NCI-H446 treated with DMSO at 0.1 percent for 48 hours (cell line): ENCODE results near the gene ZNF296.

Experiments used
- DNase-seq: peaks from one replicate; lab custom pipeline; 2025; lab: John Stamatoyannopoulos, UW

The ZNF296 gene

DNA sequence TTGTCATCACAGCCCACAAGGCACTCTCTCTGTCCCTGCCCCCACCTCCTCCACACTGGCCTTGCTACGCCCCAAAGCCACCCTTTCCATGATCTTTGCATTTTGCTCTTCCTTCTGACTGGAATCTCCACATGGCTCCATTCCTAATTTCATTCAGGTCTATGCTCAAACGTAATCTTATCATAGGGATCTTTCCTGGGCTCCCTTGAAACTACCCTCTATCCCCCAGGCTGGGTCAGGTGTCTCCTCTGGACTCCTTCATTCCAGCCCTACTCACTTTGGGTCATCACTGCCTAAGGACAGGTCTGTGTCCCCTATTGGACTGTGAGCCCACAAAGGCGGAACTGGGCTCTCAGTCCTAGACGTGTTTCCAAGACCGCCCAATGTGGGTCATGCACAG lies 5.9 kb upstream of the ZNF296 start:
- DNase-seq: no peak

DNA sequence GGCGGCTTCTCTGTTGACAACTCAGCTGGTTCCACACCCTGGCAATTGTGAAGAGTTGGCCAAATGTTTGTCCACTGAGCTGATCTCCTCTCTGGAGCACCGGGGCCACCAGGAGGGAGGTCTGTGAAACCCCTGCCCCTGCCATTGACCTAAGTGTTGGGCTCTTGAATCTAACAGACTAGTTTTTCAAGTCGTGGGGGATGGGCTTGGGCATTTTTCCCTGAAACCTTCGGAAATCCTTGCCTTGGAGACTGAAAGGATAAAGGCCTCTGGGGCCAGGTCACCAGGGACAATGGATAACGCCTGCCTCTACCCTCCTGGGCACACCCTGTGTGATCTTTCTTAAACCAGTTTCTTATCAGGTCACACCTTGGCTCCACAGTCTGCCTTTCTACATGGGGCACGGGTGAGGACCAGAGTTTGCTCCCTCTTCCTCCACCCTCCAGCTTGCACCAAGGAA lies 3.7 kb upstream of the ZNF296 start:
- DNase-seq: no peak

DNA sequence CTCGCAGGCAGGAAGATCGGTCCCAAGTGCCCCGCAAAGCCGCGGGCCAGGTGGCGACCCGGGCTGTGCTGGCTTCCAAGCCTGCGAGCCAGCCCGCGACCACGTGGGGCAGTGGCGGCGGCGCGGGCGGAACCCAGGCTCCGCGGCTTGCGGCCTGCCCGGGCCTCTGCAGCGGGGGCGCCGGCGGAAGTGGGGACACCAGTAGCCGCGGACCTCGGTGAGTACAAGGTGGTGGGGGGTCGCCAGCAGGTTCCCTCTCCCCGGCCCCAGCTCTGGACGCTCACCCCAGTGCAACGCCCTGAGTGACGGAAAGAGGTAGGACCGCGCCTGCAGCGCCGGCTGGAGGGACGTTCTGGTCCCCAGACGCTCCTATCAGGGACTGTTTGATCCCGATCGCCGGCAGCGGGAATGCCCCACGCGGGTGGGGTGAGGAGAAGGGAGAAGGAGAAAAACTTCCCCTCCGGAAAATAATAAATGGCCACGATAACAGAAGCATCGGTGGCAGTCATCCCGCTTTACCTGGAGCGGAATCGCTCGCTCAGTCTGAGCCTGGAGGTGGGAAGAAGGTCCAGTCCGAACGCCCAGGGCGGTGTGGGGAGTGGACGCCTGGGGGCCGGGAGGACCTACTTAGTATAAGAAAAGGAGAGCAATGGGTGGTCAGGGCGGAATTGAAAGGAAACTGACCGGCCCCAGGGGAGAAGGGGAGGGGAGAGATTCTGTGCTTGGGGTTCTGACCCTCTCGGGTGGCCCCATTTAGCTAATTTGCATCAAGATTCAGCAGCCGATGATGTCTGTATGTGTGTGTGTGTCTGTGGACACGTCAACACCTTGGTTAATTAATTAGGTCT lies 3.0 kb upstream of the ZNF296 start, which contains the start of gene GEMIN7:
GEMIN7 (plus strand) TSS at position 198 of the 848 bp plus-strand sequence. CDS start 10,855 bp downstream, outside the sequence.
- peak; percentile 47 for DNase-seq

DNA sequence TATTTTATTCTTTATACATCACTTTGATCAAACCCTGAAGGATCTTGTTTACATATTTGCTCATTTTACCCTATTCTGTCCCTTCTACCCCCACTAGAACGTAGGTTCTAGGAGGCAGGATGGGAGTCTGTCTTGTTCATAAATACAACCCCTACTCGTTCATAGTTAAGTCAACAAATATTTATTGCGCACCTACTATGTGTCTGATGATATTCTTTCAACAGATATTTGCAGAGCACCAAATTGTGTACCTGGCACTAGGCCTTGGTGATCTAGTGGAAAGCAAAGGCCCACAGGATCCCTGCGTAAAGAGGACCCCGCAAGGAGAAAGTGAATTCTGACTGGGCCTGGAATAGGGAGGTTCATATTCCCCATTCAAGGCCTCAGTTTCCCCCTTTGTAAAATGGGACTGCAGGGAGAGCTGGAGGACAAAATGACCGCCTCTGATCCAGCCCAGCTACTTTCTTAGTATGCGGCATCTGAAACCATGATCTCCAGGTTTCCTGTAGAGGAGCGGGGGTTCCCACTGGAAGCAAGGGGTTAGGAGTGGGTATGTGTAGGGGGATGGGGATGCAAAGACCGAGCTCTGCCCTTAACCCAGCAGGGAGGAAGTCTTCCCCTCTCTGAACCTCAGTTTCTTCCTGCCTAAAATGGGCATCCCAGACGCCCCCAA lies 2.2 kb upstream of the ZNF296 start:
- no peak for DNase-seq

DNA sequence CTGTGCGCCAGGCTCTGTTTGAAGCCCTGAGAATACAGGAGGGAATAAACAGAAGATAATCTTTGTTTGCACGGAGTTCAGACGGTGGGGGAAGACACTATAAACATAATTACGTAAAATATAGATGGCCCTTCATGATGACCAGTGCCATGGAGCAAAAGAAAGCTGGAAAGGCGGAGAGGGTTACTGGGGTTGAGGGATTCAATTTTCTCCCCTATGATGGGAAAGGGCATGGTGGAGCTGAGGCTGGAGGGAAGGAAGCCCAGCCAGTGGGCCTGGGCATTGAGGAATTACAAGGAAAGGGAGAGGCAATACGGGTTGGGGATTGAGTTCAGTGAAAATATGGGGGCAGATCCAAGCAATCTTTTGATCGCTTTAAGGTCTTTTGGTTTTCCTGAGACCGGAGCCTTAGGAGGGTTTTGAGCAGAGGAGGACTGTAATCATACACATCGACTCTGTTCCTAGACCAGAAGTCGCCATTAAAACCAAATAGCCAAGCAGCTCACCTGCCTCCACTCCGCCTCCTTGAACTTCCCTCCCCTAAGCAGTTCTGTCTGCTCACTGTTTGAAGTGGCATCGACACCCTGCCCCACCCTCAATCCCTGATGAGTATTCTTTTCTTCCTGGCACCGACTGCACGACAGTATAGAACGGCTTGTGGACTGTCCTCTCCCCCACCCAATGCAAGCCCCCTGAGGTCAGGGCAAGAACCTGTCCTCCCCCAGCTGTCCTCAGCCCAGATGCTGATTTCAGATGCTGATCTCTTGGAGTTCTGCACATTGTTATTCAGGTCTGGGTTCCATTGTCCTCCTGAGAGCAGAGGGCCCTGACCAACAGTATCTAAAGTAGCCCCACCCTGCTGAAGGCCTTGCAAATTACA lies 813 bp upstream of the ZNF296 start:
- DNase-seq: no peak

DNA sequence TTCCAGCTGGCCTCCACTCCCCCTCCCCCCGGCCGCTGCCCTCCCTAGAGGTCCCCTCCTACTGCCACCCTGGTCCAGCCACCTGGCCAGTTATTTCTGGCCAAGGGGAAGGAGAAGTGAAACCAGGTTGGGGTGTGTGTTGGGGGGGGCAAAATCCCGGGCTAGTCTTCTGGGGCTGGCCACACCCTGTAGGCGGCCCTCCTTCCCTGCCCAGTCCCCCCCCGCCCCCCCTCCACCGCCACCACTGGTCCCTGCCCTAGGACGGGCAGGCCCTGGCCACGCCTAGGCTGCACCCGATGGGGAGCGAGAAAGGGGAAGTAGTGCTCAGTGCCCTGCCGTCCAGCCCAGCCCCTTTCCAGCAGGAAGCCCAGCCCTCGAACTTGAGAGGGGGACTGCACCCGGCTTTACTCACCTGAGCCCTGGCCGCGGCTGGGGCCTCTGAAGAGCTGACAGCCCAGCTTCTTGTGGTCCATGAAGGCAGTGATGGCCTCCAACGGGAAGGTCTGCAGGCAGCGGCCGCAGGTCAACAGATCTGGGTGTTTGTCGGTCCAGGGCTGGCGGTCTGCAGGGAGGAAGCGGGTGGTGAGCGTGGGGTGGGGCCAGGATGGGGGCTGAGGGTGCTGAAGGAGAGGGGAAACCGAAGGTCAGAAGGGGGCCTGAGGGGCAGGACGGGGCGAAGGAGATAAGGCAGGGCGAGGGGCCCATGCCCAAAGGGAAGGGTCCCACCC lies 813 bp downstream of the ZNF296 start:
- peak; percentile 41 for DNase-seq

DNA sequence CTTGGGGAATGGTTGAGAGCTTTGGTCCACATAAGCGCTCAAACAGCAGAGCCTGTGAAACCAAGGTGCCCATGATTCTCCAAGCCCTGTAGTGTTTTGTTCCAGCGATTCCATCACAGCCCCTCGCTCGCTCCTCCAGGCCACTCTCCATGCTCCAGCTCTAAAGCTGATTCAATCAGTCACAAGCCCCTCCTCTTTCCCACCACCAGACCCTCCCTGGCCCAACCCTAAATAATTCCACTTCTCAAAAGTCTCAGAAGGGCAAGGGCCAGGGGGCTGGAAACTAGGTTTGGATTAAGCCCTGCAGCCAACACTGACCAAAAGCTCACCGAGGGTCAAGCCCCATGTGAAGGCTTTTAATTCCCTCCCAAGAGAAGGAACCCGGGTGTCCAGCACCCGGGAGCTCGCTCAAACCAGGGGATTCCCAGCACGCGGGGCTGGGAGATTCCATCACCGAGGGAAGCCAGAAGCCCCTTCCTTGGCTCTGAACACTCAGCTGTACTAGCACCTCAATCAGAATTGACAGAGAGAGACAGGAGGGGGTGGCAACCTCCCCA lies 1.5 kb downstream of the ZNF296 start:
- no peak for DNase-seq

DNA sequence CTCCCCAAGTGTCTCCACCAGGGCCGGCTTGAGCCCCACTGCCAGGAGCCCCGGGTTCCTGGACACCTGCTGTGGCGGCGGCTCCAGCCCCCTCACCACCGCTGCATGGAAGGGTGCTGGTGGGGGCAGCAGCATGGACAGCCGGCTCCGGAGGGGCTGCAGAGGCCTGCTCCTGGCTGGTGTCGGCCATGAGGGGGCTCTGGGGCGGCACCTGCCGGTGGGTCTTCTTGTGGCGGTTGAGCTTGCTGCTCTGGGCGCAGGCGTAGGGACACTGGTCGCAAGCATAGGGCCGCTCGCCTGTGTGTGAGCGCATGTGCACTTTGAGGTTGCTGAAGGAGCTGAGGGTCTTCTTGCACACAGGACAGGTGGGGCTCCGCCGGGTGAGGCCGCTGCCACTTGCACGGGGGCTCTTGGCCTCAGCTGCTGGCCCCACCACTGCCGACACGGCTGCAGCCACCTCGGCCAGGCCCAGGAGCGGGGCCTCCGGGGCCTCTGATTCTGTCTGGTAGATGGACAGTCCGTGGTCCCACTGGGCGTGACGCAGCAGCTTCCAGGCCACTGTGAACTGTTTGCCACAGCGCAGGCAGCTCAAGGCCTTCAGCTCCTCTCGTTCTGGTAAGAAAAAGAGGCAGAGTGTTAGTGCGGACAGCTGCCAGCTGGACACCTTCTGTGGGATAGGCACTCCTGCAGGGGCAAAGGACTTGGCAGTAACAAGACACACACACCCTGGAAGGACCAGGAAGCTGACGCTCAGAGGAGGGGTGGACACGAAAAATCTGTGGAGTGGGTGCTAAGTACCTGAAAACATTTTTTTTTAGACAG lies 4.1 kb downstream of the ZNF296 start:
- no peak for DNase-seq

DNA sequence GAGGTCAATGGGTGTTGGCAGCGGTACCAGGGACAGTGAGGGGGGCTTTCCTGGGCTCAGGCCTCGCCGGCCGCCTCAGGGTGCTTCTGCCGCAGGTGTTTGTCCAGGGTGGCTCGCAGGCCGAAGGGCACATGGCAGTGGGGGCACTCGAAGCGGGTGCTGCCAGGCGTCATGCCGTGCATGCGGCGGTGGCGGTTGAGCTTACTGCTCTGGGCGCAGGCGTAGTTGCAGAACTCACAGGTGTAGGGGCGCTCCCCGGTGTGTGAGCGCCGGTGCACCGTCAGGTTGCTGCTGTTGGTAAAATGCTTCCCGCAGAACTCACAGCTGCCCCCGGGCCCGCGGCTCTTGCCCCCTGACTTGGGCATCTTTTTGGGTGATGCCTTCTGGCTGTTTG lies 4.7 kb downstream of the ZNF296 start:
- DNase-seq: no peak

DNA sequence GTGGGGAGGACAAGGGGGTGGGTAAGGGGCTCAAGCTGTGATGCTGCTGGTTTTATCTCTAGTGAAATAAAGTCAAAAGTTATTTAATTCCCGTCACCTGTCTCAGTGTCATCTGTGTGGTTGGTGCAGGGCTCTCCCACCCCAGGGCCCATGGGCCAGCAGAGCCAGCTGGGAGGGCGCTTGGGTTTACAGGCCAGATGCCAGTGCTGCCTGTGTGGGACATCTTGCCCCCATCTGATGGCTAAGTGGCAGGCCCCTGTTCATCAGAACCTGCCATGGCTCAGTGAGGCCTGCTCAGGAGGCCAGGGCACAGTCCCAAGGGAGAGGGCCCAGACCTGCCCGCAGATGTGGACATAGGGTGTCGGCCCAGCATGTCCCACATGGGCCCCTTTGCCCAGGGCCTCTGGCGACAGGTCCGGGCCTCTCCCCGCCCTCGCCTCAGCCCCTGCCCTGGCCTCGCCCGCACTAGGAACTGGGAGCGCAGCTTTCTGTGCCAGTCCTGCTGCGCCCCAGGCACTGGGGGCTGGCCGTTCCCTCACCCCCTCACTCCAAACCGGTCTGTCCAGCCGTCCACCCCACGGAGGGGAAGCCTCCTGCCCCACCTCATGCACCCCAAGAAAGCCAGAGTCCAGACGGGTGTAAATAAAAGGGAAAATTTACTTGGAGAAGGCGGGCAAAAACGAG lies 5.3 kb downstream of the ZNF296 start:
- DNase-seq: no peak

DNA sequence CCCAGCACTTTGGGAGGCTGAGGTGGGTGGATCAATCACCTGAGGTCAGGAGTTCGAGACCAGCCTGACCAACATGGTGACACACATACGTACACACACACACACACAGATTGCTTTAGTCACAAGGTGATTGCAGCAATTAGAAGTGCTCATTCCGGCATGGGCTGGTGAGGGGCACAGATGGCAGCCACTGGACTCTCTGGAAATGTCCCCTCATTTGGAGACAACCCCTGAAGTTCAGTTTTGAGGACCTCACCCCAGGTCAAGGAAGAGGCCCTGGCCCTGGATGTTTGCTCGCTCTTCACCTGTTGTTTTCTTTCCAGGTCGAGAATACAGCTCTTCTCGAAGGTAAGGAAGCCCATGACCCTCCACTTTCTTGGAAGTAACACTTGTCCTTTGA lies 6.1 kb downstream of the ZNF296 start:
- DNase-seq: no peak

DNA sequence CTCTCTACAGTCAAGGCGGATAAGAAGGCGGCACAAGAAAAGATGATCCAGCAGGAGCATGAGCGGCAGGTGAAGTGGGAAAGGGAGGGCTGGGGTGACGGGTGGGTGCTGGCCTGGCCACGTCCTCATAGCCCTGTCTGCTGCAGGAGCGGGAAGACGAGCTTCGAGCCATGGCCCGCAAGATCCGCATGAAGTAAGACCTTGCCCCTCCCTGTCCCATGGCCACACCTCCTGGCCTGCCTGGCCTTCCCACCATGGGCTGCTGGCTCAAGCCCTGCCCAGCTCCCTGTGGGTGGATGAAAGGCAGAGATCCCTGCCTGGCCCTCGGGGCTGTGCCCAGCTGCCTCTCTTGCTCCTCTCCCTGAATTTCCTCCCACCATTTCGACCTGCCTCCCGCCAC lies 7.2 kb downstream of the ZNF296 start:
- no peak for DNase-seq

DNA sequence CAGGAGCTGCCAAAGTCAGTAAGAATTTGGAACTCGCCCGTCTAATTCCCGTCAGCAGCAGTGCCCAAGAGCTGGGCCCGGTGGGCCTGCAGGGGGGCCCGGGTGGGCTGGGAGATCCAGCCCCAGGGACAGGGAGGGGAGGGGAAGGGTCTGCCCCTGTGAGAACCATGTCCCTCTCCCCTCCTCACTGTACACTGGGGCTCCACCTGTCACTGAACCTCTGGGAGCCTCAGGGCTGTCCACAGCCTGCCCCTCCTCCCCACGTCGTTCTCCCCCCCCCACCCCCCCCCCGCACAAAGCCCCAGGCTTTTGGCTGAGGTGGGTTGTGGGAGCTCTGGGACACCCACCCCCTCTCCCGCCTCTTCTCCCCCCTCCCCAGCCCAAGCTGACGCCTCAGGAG lies 8.2 kb downstream of the ZNF296 start:
- DNase-seq: no peak

DNA sequence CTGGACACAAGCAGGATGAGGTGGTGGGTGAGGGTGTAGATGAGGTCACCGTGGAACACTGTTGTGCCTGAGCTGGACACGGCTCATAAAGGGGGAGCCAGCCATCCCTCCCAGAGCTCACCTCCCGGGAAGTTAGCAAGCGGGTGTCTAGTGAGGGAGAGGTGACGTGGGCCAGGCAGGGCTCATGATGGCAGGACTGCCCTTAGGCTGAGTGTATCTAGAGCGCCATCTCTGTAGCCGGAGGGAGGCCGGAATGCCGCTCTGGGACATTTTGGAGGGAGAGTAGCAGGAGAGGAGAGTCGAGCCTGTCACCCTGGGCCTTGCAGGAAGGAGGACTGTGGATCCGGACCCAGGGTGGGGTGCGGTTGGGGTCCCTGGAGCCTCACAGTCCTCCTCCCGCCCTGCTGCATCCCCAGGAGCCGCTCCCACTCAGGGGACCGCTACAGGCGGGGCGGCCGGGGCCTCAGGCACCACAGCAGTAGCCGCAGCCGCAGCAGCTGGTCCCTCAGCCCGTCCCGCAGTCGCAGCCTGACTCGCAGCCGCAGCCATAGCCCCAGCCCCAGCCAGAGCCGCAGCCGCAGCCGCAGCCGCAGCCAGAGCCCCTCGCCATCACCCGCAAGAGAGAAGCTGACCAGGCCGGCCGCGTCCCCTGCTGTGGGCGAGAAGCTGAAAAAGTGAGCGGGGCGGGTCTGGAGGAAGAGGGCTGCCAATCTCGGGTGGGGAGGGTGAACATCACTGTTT lies 9.2 kb downstream of the ZNF296 start:
- no peak for DNase-seq

DNA sequence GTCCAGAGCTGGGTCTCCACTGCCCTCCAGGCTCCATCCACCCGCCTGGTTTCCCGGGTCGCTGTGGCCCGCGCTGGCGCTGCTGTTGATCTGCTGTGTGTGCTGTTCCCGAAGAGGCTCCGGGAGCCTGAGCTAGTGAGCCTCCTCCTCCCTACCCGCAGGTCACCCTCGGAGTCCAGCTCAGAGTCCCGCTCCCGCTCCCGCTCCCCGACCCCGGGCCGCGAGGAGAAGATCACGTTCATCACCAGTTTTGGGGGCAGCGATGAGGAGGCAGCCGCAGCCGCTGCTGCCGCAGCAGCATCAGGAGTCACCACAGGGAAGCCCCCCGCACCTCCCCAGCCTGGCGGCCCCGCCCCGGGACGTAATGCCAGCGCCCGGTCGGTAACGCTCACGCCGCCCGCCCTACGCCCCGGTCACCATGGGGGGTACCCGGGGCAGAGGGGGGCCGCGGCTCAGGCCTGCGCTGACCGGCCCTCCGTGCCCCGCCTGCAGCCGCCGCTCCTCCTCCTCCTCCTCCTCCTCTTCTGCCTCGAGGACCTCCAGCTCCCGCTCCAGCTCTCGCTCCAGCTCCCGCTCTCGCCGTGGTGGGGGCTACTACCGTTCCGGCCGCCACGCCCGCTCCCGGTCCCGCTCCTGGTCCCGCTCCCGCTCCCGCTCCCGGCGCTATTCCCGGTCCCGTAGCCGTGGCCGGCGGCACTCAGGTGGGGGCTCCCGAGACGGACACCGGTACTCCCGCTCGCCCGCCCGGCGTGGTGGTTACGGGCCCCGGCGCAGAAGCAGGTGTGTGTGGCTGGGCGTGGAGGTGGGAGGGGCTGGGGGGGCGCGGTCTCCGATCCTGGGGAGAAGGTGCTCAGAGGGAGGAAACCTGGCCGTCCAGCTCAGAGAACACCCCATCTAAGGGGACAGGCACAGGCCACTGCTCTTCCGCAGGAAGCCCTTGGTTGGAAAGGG lies 12.2 kb downstream of the ZNF296 start:
- DNase-seq: no peak

DNA sequence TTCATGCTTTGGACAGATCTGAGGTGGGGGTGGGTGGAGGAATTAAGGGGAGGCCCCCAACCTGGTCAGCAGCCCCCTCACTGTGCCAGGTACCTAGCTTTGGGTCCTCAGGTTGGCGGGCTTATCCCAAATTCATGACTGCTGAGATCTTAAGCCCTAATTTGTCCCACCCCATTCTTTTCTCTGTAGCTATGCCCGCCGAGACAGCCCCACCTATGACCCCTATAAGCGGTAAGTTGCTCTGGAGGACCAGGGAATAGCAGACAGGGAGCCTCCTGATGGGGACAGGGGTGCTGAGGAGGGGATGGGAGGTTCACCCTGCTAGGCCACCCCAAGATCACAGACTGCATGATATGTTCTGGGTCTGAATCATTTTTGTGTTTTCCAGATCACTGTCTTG lies 14.3 kb downstream of the ZNF296 start:
- no peak for DNase-seq

DNA sequence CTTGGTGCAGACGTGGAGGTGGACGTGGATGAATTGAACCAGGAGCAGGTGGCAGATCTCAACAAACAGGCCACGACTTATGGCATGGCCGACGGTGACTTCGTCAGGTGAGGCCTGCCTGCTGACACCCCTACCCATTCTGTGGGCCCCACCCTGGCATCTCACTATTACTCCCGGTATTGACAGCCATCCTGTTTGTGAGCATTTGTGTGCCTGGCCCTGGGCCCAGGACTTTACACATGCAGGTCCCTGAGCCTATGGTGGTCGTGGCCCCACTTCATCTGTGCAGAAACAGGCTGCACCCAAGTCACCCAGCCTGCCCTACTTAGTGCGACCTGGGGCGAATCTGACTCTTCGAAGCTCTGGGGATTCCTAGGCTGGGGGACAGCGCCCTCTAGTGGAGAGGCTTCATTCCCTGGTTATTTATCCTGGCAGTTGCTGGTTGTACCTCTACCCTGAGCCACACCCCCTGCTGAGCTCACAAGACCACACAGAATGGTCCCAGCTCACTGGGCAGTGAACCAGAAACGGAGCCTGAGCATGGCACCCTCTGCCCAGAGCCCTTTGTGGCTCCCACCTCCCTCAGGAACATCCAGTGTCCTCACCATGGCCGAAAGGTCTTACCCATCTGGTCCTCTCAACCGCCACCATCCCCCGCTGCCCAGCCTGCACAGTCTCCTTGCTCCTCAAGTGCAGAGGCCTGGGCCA lies 16.9 kb downstream of the ZNF296 start:
- peak; percentile 19 for DNase-seq
